ENCODE measurements around the gene RAP2A. TPM values are rescaled to one million over a fixed set of nuclear protein-coding genes. Genes with fewer than 3 reads are reported as not detected.

RAP2A gene
- total RNA-seq, 1 donor from 2014 or later: 27.1 TPM

- Histone ChIP-seq H3K27ac (ENCODE audit: low read depth, low read length) (no peak overlapping the region), H3K36me3 (ENCODE audit: control insufficient read depth in 3 of 3, insufficient read depth in 3 of 3, low read length in 3 of 3) (no peaks in the 10 kb centered on the region), H3K4me3 (ENCODE audit: low read length in 3 of 3) (no peak overlapping the region)
These were observed 11.7 kb downstream of the RAP2A start for GRCh38 chr13:97445522-97446187.

GRCh38 chr13:97446448-97446847 lies 12.5 kb downstream of the RAP2A start:
- Histone ChIP-seq H3K9me3 (ENCODE audit: control insufficient read depth in 3 of 3, low read length in 3 of 3) (no peaks in the 10 kb centered on the region), H3K4me1 (ENCODE audit: control insufficient read depth in 3 of 3, insufficient read depth in 3 of 3, low read length in 3 of 3) (no peaks in the 10 kb centered on the region), H3K27ac (ENCODE audit: low read depth, low read length) (no peak overlapping the region), H3K36me3 (ENCODE audit: control insufficient read depth in 3 of 3, insufficient read depth in 3 of 3, low read length in 3 of 3) (peaks cover 0 to 2% (median 0%) of the 10 kb centered on the region in 3 donors), H3K4me3 (ENCODE audit: low read length in 3 of 3) (no peak overlapping the region), H3K9ac (ENCODE audit: low read depth in 1 of 3, low read length in 3 of 3) (no peak overlapping the region), H3K27me3 (ENCODE audit: control insufficient read depth in 3 of 3, insufficient read depth in 3 of 3, low read length in 3 of 3) (no peaks in the 10 kb centered on the region)

More at GRCh38 chr13:97445522-97446187, 11.7 kb downstream of the RAP2A start:
- no peaks in the 10 kb centered on the region for H3K27me3 ChIP-seq (ENCODE audit: control insufficient read depth in 3 of 3, insufficient read depth in 3 of 3, low read length in 3 of 3)
- H3K9me3 ChIP-seq (ENCODE audit: control insufficient read depth in 3 of 3, low read length in 3 of 3): no peaks in the 10 kb centered on the region
- H3K9ac ChIP-seq (ENCODE audit: low read depth in 1 of 3, low read length in 3 of 3): no peak overlapping the region
- H3K4me1 ChIP-seq (ENCODE audit: control insufficient read depth in 3 of 3, insufficient read depth in 3 of 3, low read length in 3 of 3): no peaks in the 10 kb centered on the region

- Histone ChIP-seq H3K36me3 (ENCODE audit: control insufficient read depth in 3 of 3, insufficient read depth in 3 of 3, low read length in 3 of 3) (peaks cover 0 to 2% (median 0%) of the 10 kb centered on the region in 3 donors), H3K4me1 (ENCODE audit: control insufficient read depth in 3 of 3, insufficient read depth in 3 of 3, low read length in 3 of 3) (no peaks in the 10 kb centered on the region), H3K9ac (ENCODE audit: low read depth in 1 of 3, low read length in 3 of 3) (no peak overlapping the region), H3K27ac (ENCODE audit: low read depth, low read length) (no peak overlapping the region), H3K27me3 (ENCODE audit: control insufficient read depth in 3 of 3, insufficient read depth in 3 of 3, low read length in 3 of 3) (no peaks in the 10 kb centered on the region), H3K4me3 (ENCODE audit: low read length in 3 of 3) (no peak overlapping the region), H3K9me3 (ENCODE audit: control insufficient read depth in 3 of 3, low read length in 3 of 3) (no peaks in the 10 kb centered on the region)
These were observed 14.7 kb downstream of the RAP2A start for GRCh38 chr13:97448503-97449251.

- no peak overlapping the region for H3K27ac ChIP-seq (ENCODE audit: low read depth, low read length)
- H3K27me3 ChIP-seq (ENCODE audit: control insufficient read depth in 3 of 3, insufficient read depth in 3 of 3, low read length in 3 of 3): no peaks in the 10 kb centered on the region
- no peak overlapping the region for H3K9ac ChIP-seq (ENCODE audit: low read depth in 1 of 3, low read length in 3 of 3)
- no peak overlapping the region for H3K4me3 ChIP-seq (ENCODE audit: low read length in 3 of 3)
- peaks cover 2 to 7% (median 5%) of the 10 kb centered on the region in 3 donors for H3K4me1 ChIP-seq (ENCODE audit: control insufficient read depth in 3 of 3, insufficient read depth in 3 of 3, low read length in 3 of 3)
- H3K36me3 ChIP-seq (ENCODE audit: control insufficient read depth in 3 of 3, insufficient read depth in 3 of 3, low read length in 3 of 3): peaks cover 0 to 2% (median 0%) of the 10 kb centered on the region in 3 donors
- H3K9me3 ChIP-seq (ENCODE audit: control insufficient read depth in 3 of 3, low read length in 3 of 3): no peaks in the 10 kb centered on the region
These were observed 20.7 kb downstream of the RAP2A start for GRCh38 chr13:97454699-97455098.

- no peak overlapping the region for H3K4me3 ChIP-seq (ENCODE audit: low read length in 3 of 3)
- H3K36me3 ChIP-seq (ENCODE audit: control insufficient read depth in 3 of 3, insufficient read depth in 3 of 3, low read length in 3 of 3): peaks cover 0 to 2% (median 0%) of the 10 kb centered on the region in 3 donors
- H3K27me3 ChIP-seq (ENCODE audit: control insufficient read depth in 3 of 3, insufficient read depth in 3 of 3, low read length in 3 of 3): no peaks in the 10 kb centered on the region
- no peak overlapping the region for H3K27ac ChIP-seq (ENCODE audit: low read depth, low read length)
- peaks cover 5 to 16% (median 6%) of the 10 kb centered on the region in 3 donors for H3K4me1 ChIP-seq (ENCODE audit: control insufficient read depth in 3 of 3, insufficient read depth in 3 of 3, low read length in 3 of 3)
- no peak overlapping the region for H3K9ac ChIP-seq (ENCODE audit: low read depth in 1 of 3, low read length in 3 of 3)
- no peaks in the 10 kb centered on the region for H3K9me3 ChIP-seq (ENCODE audit: control insufficient read depth in 3 of 3, low read length in 3 of 3)
These were observed 22.1 kb downstream of the RAP2A start for GRCh38 chr13:97456047-97456446.

GRCh38 chr13:97459215-97459777 lies 25.3 kb downstream of the RAP2A start:
- no peaks in the 10 kb centered on the region for H3K9me3 ChIP-seq (ENCODE audit: control insufficient read depth in 3 of 3, low read length in 3 of 3)
- no peaks in the 10 kb centered on the region for H3K27me3 ChIP-seq (ENCODE audit: control insufficient read depth in 3 of 3, insufficient read depth in 3 of 3, low read length in 3 of 3)
- H3K27ac ChIP-seq (ENCODE audit: low read depth, low read length): peak overlapping the region; percentile 61
- H3K4me3 ChIP-seq (ENCODE audit: low read length in 3 of 3): no peak overlapping the region
- peaks cover 2 to 5% (median 3%) of the 10 kb centered on the region in 3 donors for H3K36me3 ChIP-seq (ENCODE audit: control insufficient read depth in 3 of 3, insufficient read depth in 3 of 3, low read length in 3 of 3)
- peaks cover 5 to 16% (median 6%) of the 10 kb centered on the region in 3 donors for H3K4me1 ChIP-seq (ENCODE audit: control insufficient read depth in 3 of 3, insufficient read depth in 3 of 3, low read length in 3 of 3)
- peak overlapping the region in 1 of 3 donors; percentile 24 for H3K9ac ChIP-seq (ENCODE audit: low read depth in 1 of 3, low read length in 3 of 3)

GRCh38 chr13:97460004-97460775 lies 26.2 kb downstream of the RAP2A start:
- Histone ChIP-seq H3K9ac (ENCODE audit: low read depth in 1 of 3, low read length in 3 of 3) (no peak overlapping the region), H3K27me3 (ENCODE audit: control insufficient read depth in 3 of 3, insufficient read depth in 3 of 3, low read length in 3 of 3) (no peaks in the 10 kb centered on the region), H3K36me3 (ENCODE audit: control insufficient read depth in 3 of 3, insufficient read depth in 3 of 3, low read length in 3 of 3) (peaks cover 4 to 8% (median 7%) of the 10 kb centered on the region in 3 donors), H3K4me3 (ENCODE audit: low read length in 3 of 3) (peak overlapping the region in 1 of 3 donors; percentile 16), H3K4me1 (ENCODE audit: control insufficient read depth in 3 of 3, insufficient read depth in 3 of 3, low read length in 3 of 3) (peaks cover 5 to 16% (median 6%) of the 10 kb centered on the region in 3 donors), H3K9me3 (ENCODE audit: control insufficient read depth in 3 of 3, low read length in 3 of 3) (no peaks in the 10 kb centered on the region), H3K27ac (ENCODE audit: low read depth, low read length) (peak overlapping the region; percentile 61)

GRCh38 chr13:97460853-97461252 lies 26.9 kb downstream of the RAP2A start:
- peaks cover 5 to 16% (median 6%) of the 10 kb centered on the region in 3 donors for H3K4me1 ChIP-seq (ENCODE audit: control insufficient read depth in 3 of 3, insufficient read depth in 3 of 3, low read length in 3 of 3)
- no peak overlapping the region for H3K9ac ChIP-seq (ENCODE audit: low read depth in 1 of 3, low read length in 3 of 3)
- no peaks in the 10 kb centered on the region for H3K9me3 ChIP-seq (ENCODE audit: control insufficient read depth in 3 of 3, low read length in 3 of 3)
- no peaks in the 10 kb centered on the region for H3K27me3 ChIP-seq (ENCODE audit: control insufficient read depth in 3 of 3, insufficient read depth in 3 of 3, low read length in 3 of 3)
- H3K4me3 ChIP-seq (ENCODE audit: low read length in 3 of 3): no peak overlapping the region
- peak overlapping the region; percentile 61 for H3K27ac ChIP-seq (ENCODE audit: low read depth, low read length)
- H3K36me3 ChIP-seq (ENCODE audit: control insufficient read depth in 3 of 3, insufficient read depth in 3 of 3, low read length in 3 of 3): peaks cover 4 to 9% (median 7%) of the 10 kb centered on the region in 3 donors

GRCh38 chr13:97464561-97464960 lies 30.6 kb downstream of the RAP2A start:
- no peak overlapping the region for H3K9ac ChIP-seq (ENCODE audit: low read depth in 1 of 3, low read length in 3 of 3)
- no peaks in the 10 kb centered on the region for H3K9me3 ChIP-seq (ENCODE audit: control insufficient read depth in 3 of 3, low read length in 3 of 3)
- H3K36me3 ChIP-seq (ENCODE audit: control insufficient read depth in 3 of 3, insufficient read depth in 3 of 3, low read length in 3 of 3): peaks cover 4 to 9% (median 7%) of the 10 kb centered on the region in 3 donors
- no peaks in the 10 kb centered on the region for H3K27me3 ChIP-seq (ENCODE audit: control insufficient read depth in 3 of 3, insufficient read depth in 3 of 3, low read length in 3 of 3)
- H3K4me1 ChIP-seq (ENCODE audit: control insufficient read depth in 3 of 3, insufficient read depth in 3 of 3, low read length in 3 of 3): peaks cover 1 to 11% (median 6%) of the 10 kb centered on the region in 3 donors
- no peak overlapping the region for H3K27ac ChIP-seq (ENCODE audit: low read depth, low read length)
- H3K4me3 ChIP-seq (ENCODE audit: low read length in 3 of 3): no peak overlapping the region

Data from skeletal muscle tissue (tissue), 4 donors.